Measurements from ENCODE around the gene ARHGAP29.

ARHGAP29 gene

DNA sequence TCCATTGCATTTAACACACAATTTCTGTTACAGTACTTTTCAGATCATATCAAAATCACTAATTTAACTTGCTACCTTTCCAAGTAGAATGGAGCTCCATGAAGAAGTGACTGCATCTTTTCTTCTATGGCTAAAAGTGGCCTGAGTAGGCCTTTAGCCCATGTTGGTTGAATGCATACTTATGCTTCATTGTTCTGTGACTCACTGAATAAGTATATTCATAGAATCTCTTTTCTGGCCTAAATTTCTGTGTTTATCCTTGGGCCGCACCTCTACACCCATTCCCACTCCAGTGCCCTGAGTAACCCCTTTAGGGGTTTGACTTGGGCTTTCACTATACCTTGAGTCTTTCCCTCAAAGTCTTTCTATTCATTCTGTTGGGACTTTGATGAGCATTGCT, 42.1 kb upstream of the ARHGAP29 start:
- no peak overlapping the region for H3K27ac ChIP-seq (ENCODE audit: insufficient read depth, low read depth, low read length, poor library complexity, severe bottlenecking)
- WGBS, 2 experiments = 95 to 100% methylated on average over 1 of the region's 1 CpG

DNA sequence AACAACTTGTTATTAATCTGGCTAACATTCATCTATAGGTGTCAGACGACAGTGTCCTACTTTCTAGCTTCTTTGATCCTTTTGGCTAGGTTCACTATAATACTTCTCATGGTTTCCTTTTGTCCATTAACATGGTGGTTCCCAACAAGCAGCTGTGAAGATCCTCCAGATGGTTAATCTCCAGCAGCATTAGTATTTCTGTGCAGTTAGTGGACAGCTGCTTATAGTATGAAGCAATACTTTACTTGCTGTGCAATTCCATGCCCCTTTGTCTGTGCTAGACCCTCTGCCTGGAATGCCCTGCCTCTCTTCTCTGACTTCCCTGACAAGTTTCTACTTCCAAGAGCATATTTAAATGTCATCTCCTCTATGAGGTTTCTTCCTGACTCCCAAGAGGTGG, 41.7 kb upstream of the ARHGAP29 start:
- Histone ChIP-seq H3K4me1 (ENCODE audit: control insufficient read depth, insufficient read depth, low read length) (no peaks in the 10 kb centered on the region), H3K4me3 (ENCODE audit: insufficient read depth, low read depth, low read length) (no peak overlapping the region), H3K27me3 (ENCODE audit: control insufficient read depth, insufficient read depth, low read length, poor library complexity, severe bottlenecking) (no peaks in the 10 kb centered on the region), H3K36me3 (ENCODE audit: control insufficient read depth, insufficient read depth, low read length) (no peaks in the 10 kb centered on the region), H3K27ac (ENCODE audit: insufficient read depth, low read depth, low read length, poor library complexity, severe bottlenecking) (no peak overlapping the region), H3K9me3 (ENCODE audit: control insufficient read depth, low read length) (no peaks in the 10 kb centered on the region)
- WGBS, 2 experiments = 90 to 92% methylated on average over 1 of the region's 1 CpG

More for the DNA sequence above, 42.1 kb upstream of the ARHGAP29 start:
- Histone ChIP-seq H3K9me3 (ENCODE audit: control insufficient read depth, low read length) (no peaks in the 10 kb centered on the region), H3K4me3 (ENCODE audit: insufficient read depth, low read depth, low read length) (no peak overlapping the region), H3K27me3 (ENCODE audit: control insufficient read depth, insufficient read depth, low read length, poor library complexity, severe bottlenecking) (no peaks in the 10 kb centered on the region), H3K36me3 (ENCODE audit: control insufficient read depth, insufficient read depth, low read length) (no peaks in the 10 kb centered on the region), H3K4me1 (ENCODE audit: control insufficient read depth, insufficient read depth, low read length) (no peaks in the 10 kb centered on the region)

DNA sequence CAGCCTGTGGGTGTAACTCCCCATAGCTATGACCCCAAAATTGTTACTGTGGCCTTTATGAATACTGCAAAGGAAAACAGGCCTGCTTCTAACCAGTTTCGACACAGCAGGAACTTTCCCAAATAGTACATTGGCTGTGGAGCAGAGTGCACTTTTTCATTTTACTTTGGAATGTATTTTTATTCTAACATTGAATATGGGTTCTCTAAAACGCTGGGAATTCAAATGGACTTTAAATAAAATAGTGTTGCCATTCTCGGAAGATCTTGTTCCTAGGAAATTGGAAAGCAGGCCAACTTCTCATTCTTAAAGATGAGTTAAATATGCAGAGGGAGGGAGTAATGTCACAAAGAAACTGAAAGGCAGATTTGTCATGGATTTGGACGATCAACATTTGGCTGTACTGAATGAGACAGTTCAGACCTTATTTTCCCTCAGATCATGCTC, 39.6 kb upstream of the ARHGAP29 start:
- H3K4me1 ChIP-seq (ENCODE audit: control insufficient read depth, insufficient read depth, low read length) = no peaks in the 10 kb centered on the region
- H3K9me3 ChIP-seq (ENCODE audit: control insufficient read depth, low read length) = no peaks in the 10 kb centered on the region
- no peaks in the 10 kb centered on the region for H3K27me3 ChIP-seq (ENCODE audit: control insufficient read depth, insufficient read depth, low read length, poor library complexity, severe bottlenecking)
- H3K27ac ChIP-seq (ENCODE audit: insufficient read depth, low read depth, low read length, poor library complexity, severe bottlenecking) = no peak overlapping the region
- H3K4me3 ChIP-seq (ENCODE audit: insufficient read depth, low read depth, low read length) = no peak overlapping the region
- 89 to 93% methylated on average over 4 of the region's 4 CpGs for WGBS, 2 experiments
- no peaks in the 10 kb centered on the region for H3K36me3 ChIP-seq (ENCODE audit: control insufficient read depth, insufficient read depth, low read length)

DNA sequence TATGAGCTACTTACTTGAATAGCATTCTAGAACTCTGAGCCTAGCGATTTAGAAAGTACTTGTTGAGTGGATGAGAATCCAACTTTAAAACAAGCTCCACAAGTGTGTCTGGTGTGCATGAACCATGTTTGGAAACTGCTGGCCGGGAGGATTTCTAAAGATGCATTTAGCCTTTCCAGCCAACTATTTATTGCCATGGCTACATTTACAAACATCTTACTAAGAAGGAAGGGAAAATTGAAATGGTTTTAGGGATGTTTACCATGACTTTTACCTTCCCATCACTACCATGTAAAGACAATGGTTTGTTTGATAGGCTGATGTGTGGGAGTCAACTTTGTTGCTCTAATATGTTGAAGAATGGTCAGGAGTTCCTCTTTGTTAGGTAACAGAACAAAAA, 37.7 kb upstream of the ARHGAP29 start:
- Histone ChIP-seq H3K36me3 (ENCODE audit: control insufficient read depth, insufficient read depth, low read length) (no peaks in the 10 kb centered on the region), H3K27me3 (ENCODE audit: control insufficient read depth, insufficient read depth, low read length, poor library complexity, severe bottlenecking) (no peaks in the 10 kb centered on the region), H3K27ac (ENCODE audit: insufficient read depth, low read depth, low read length, poor library complexity, severe bottlenecking) (no peak overlapping the region), H3K9me3 (ENCODE audit: control insufficient read depth, low read length) (no peaks in the 10 kb centered on the region), H3K4me1 (ENCODE audit: control insufficient read depth, insufficient read depth, low read length) (no peaks in the 10 kb centered on the region), H3K4me3 (ENCODE audit: insufficient read depth, low read depth, low read length) (no peak overlapping the region)
- 87 to 100% methylated on average over 2 of the region's 2 CpGs for WGBS, 2 experiments

DNA sequence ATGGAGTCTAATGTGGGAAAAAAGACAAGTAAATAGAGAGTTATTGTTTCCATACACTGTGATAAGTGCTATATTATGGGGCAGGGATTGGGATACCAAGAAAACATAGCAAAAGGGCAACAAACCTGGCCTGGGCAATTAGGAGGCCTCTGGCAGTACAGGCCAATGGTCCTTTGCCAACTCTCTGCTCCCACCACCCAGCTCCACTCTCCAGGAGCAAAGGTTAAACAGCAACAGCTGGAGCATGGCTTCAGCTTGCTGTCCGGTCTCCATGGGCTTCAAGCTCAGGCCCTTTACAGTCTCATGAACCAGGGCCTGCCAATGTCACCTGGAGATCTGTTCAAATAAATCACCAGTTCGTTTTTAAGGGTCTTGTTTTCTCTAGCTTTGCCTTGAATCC, 37.2 kb upstream of the ARHGAP29 start:
- Histone ChIP-seq H3K36me3 (ENCODE audit: control insufficient read depth, insufficient read depth, low read length) (no peaks in the 10 kb centered on the region), H3K27ac (ENCODE audit: insufficient read depth, low read depth, low read length, poor library complexity, severe bottlenecking) (no peak overlapping the region), H3K27me3 (ENCODE audit: control insufficient read depth, insufficient read depth, low read length, poor library complexity, severe bottlenecking) (no peaks in the 10 kb centered on the region), H3K9me3 (ENCODE audit: control insufficient read depth, low read length) (no peaks in the 10 kb centered on the region), H3K4me1 (ENCODE audit: control insufficient read depth, insufficient read depth, low read length) (no peaks in the 10 kb centered on the region), H3K4me3 (ENCODE audit: insufficient read depth, low read depth, low read length) (no peak overlapping the region)
- WGBS, 2 experiments = 84 to 89% methylated on average over 2 of the region's 2 CpGs

DNA sequence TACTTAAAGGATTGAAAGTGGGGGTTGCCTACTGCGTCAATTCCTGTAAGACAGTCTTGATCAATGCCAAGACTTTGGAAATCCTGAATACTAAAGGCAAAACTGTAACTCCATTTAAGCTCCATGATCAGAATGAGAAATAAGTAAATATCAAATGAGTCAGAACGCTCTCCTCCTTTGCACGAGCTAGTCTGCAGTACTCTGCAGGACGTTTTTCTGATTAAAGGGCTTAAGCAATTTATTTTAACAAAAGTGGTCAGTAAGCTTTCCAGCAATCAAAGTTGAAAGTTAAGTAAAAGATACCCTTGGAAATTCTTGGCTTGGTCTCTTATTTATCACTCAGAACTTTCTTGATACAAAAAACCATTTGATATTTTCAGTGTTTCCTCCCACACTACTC, 35.7 kb upstream of the ARHGAP29 start:
- Histone ChIP-seq H3K36me3 (ENCODE audit: control insufficient read depth, insufficient read depth, low read length) (no peaks in the 10 kb centered on the region), H3K27me3 (ENCODE audit: control insufficient read depth, insufficient read depth, low read length, poor library complexity, severe bottlenecking) (no peaks in the 10 kb centered on the region), H3K4me1 (ENCODE audit: control insufficient read depth, insufficient read depth, low read length) (no peaks in the 10 kb centered on the region), H3K9me3 (ENCODE audit: control insufficient read depth, low read length) (no peaks in the 10 kb centered on the region), H3K4me3 (ENCODE audit: insufficient read depth, low read depth, low read length) (no peak overlapping the region), H3K27ac (ENCODE audit: insufficient read depth, low read depth, low read length, poor library complexity, severe bottlenecking) (no peak overlapping the region)
- WGBS, 2 experiments = 89 to 91% methylated on average over 4 of the region's 4 CpGs

DNA sequence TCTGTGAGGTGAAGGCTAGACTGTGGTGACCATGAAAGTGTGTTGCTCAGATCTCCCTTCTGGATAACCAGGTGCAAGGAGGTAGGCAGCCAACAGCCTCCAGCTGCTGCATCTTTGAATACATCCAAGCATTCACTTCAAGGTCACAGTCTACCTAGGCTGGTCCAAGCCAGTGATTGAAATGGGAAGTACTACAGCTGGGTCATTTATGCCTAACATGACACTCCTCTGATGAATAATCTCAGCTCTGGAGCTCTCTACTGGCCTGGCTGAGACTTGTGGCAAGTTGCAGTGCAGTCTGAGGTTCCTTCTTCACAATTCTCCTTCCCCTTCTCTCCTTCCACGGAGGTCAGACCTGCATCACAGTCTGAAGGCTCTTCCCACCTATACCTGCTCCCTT, 35.0 kb upstream of the ARHGAP29 start:
- no peaks in the 10 kb centered on the region for H3K4me1 ChIP-seq (ENCODE audit: control insufficient read depth, insufficient read depth, low read length)
- 86 to 97% methylated on average over 1 of the region's 1 CpG for WGBS, 2 experiments

DNA sequence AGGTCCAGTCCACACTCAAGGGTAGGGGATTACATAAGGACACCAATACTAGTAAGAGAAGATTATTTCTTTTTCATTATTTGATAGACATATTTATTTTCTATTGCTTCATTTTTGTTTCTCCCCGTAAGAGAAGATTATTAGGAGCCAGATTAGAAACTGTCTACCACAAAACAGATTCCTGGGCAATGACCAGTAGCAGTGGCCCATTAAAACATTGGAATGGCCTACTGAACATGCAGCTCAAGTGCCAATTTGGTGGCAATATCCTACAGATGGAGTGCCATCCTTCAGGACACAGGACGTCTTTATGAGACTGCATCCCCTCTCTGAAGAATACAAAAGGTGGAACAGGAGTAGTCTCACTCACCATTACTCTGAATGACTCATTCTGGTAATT, 34.0 kb upstream of the ARHGAP29 start:
- H3K4me3 ChIP-seq (ENCODE audit: insufficient read depth, low read depth, low read length) = no peak overlapping the region
- H3K27ac ChIP-seq (ENCODE audit: insufficient read depth, low read depth, low read length, poor library complexity, severe bottlenecking) = no peak overlapping the region
- no peaks in the 10 kb centered on the region for H3K27me3 ChIP-seq (ENCODE audit: control insufficient read depth, insufficient read depth, low read length, poor library complexity, severe bottlenecking)
- no peaks in the 10 kb centered on the region for H3K4me1 ChIP-seq (ENCODE audit: control insufficient read depth, insufficient read depth, low read length)
- no peaks in the 10 kb centered on the region for H3K9me3 ChIP-seq (ENCODE audit: control insufficient read depth, low read length)
- H3K36me3 ChIP-seq (ENCODE audit: control insufficient read depth, insufficient read depth, low read length) = no peaks in the 10 kb centered on the region
- 84 to 90% methylated on average over 2 of the region's 2 CpGs for WGBS, 2 experiments

More for the DNA sequence above, 35.0 kb upstream of the ARHGAP29 start:
- no peaks in the 10 kb centered on the region for H3K27me3 ChIP-seq (ENCODE audit: control insufficient read depth, insufficient read depth, low read length, poor library complexity, severe bottlenecking)
- H3K4me3 ChIP-seq (ENCODE audit: insufficient read depth, low read depth, low read length) = no peak overlapping the region
- no peaks in the 10 kb centered on the region for H3K36me3 ChIP-seq (ENCODE audit: control insufficient read depth, insufficient read depth, low read length)
- H3K9me3 ChIP-seq (ENCODE audit: control insufficient read depth, low read length) = no peaks in the 10 kb centered on the region
- no peak overlapping the region for H3K27ac ChIP-seq (ENCODE audit: insufficient read depth, low read depth, low read length, poor library complexity, severe bottlenecking)

DNA sequence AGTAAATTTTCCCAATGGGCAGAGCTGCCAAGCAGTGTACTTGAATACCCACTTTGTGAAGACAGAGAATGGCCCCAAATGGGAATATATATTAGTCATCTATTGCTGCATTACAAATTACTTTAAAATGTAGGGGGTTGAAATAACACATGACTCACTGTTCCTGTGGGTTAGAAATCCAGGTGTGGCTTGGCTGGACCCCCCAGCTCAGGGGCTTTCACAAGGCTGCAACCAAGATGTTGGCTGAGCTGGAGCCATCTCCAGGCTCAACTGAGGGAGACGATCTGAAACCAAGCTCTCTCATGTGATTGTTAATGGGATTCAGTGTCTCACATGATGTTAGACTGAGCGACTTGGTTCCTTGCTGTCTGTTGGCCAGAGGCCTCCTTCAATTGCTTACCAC, 33.4 kb upstream of the ARHGAP29 start:
- Histone ChIP-seq H3K27ac (ENCODE audit: insufficient read depth, low read depth, low read length, poor library complexity, severe bottlenecking) (no peak overlapping the region), H3K36me3 (ENCODE audit: control insufficient read depth, insufficient read depth, low read length) (no peaks in the 10 kb centered on the region), H3K9me3 (ENCODE audit: control insufficient read depth, low read length) (no peaks in the 10 kb centered on the region), H3K27me3 (ENCODE audit: control insufficient read depth, insufficient read depth, low read length, poor library complexity, severe bottlenecking) (no peaks in the 10 kb centered on the region), H3K4me1 (ENCODE audit: control insufficient read depth, insufficient read depth, low read length) (no peaks in the 10 kb centered on the region), H3K4me3 (ENCODE audit: insufficient read depth, low read depth, low read length) (no peak overlapping the region)
- 92 to 94% methylated on average over 2 of the region's 2 CpGs for WGBS, 2 experiments

DNA sequence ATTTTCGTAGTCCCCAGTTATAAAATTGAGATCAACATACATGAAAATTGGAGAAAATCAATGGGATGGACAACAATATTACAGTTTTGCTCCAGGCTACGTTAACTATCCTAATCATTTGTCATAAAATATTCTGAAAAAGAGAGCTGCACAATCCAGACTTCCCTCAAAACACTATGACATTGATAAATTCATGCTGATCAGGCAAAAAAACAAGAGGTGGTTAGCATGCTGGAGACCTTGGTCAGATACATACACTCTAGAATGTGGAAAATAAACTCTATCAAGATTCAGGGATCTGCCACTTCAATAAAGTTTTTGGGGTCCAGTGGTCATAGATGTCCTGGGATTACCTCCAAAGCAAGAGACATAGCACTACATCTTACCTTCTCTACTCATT, 32.5 kb upstream of the ARHGAP29 start:
- no peak overlapping the region for H3K27ac ChIP-seq (ENCODE audit: insufficient read depth, low read depth, low read length, poor library complexity, severe bottlenecking)
- no peaks in the 10 kb centered on the region for H3K4me1 ChIP-seq (ENCODE audit: control insufficient read depth, insufficient read depth, low read length)
- no peaks in the 10 kb centered on the region for H3K36me3 ChIP-seq (ENCODE audit: control insufficient read depth, insufficient read depth, low read length)
- H3K9me3 ChIP-seq (ENCODE audit: control insufficient read depth, low read length) = no peaks in the 10 kb centered on the region
- no peak overlapping the region for H3K4me3 ChIP-seq (ENCODE audit: insufficient read depth, low read depth, low read length)
- WGBS, 2 experiments = 95% methylated on average over 2 of the region's 2 CpGs
- H3K27me3 ChIP-seq (ENCODE audit: control insufficient read depth, insufficient read depth, low read length, poor library complexity, severe bottlenecking) = no peaks in the 10 kb centered on the region

DNA sequence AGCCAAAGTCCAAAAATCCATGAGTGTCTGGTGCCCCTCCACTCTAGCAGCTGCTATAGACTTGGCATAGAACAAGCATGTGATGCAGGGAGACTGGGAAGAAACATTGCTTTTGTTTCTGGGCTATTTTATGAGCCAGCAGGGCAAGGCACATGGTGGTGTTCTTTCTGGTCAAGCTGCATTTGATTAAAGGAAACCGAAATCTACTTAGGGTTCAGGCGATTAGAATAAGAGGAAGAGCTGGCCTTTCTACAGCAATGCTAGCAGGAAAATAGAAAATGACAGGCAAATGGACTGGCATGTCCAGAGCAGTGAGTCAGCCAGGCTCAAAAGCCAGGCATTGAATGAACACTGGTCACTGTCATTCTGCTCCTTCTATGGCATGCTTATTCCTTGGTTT, 28.5 kb upstream of the ARHGAP29 start:
- 88 to 93% methylated on average over 2 of the region's 2 CpGs for WGBS, 2 experiments
- no peak overlapping the region for H3K4me3 ChIP-seq (ENCODE audit: insufficient read depth, low read depth, low read length)
- H3K9me3 ChIP-seq (ENCODE audit: control insufficient read depth, low read length) = no peaks in the 10 kb centered on the region
- no peaks in the 10 kb centered on the region for H3K27me3 ChIP-seq (ENCODE audit: control insufficient read depth, insufficient read depth, low read length, poor library complexity, severe bottlenecking)
- no peaks in the 10 kb centered on the region for H3K36me3 ChIP-seq (ENCODE audit: control insufficient read depth, insufficient read depth, low read length)
- H3K27ac ChIP-seq (ENCODE audit: insufficient read depth, low read depth, low read length, poor library complexity, severe bottlenecking) = no peak overlapping the region
- no peaks in the 10 kb centered on the region for H3K4me1 ChIP-seq (ENCODE audit: control insufficient read depth, insufficient read depth, low read length)
